Stimulated activated naive CD8-positive, alpha-beta T cell treated with anti-CD3 and anti-CD28 coated beads, Interleukin-15, Interleukin-2, amounts not matched to agents 100 U/mL and 50 U/mL, for 24 hours (primary cell): Measurements from ENCODE around the gene YPEL4.
"Not testable (repeated sequence)": the region's sequence is repeated elsewhere in the genome, so short reads cannot be mapped to it uniquely, and the experiment has no call there.

Source experiments
- ATAC-seq: fragments of 150-1000 bp; cut with Tn5 transposase; one replicate; pipeline ENCODE4 v1.10.0; 2021
- DNase-seq: peaks from one replicate; pipeline ENCODE4 v3.0.0; 2021

Gene YPEL4

GRCh38 chr11:57649826-57650738, at the start of gene YPEL4:
TSS of gene YPEL4 (minus strand) at chr11:57649912. CDS start at chr11:57647107, 2,805 bp downstream.
- DNase-seq (peak; percentile 56), ATAC-seq (peak; percentile 70)

GRCh38 chr11:57698843-57699365, 49.2 kb upstream of the YPEL4 start:
- ATAC-seq: no peak
- DNase-seq: no peak

- DNase-seq, ATAC-seq: not testable (repeated sequence)
Measured at GRCh38 chr11:57690474-57690873, 40.8 kb upstream of the YPEL4 start.

GRCh38 chr11:57681168-57681567, 31.5 kb upstream of the YPEL4 start:
- ATAC-seq (no peak), DNase-seq (no peak)

GRCh38 chr11:57680552-57680874, 30.8 kb upstream of the YPEL4 start:
- DNase-seq (no peak), ATAC-seq (peak; percentile 79)

GRCh38 chr11:57679396-57679795, 29.7 kb upstream of the YPEL4 start:
- ATAC-seq (no peak), DNase-seq (no peak)

- ATAC-seq: no peak
- no peak for DNase-seq
Measured at GRCh38 chr11:57675176-57675941, 25.6 kb upstream of the YPEL4 start.

- ATAC-seq: no peak
- DNase-seq: no peak
Measured at GRCh38 chr11:57674251-57674650, 24.5 kb upstream of the YPEL4 start.

- ATAC-seq (peak; percentile 0), DNase-seq (no peak)
Measured at GRCh38 chr11:57668434-57668782, 18.7 kb upstream of the YPEL4 start.

GRCh38 chr11:57667736-57668433, 18.2 kb upstream of the YPEL4 start, which contains the start of gene ZDHHC5:
TSS of gene ZDHHC5 (plus strand) at chr11:57668114. CDS start at chr11:57673091, 4,977 bp downstream.
- DNase-seq (peak; percentile 99), ATAC-seq (peak; percentile 96)

- ATAC-seq: peak; percentile 70
Measured at GRCh38 chr11:57667117-57667735, 17.5 kb upstream of the YPEL4 start.

GRCh38 chr11:57663975-57664374, 14.3 kb upstream of the YPEL4 start:
- no peak for ATAC-seq
- DNase-seq: no peak

More at GRCh38 chr11:57667117-57667735, 17.5 kb upstream of the YPEL4 start:
- peak; percentile 88 for DNase-seq

- no peak for DNase-seq
Measured at GRCh38 chr11:57662893-57663292, 13.2 kb upstream of the YPEL4 start.

GRCh38 chr11:57659669-57660068, 10.0 kb upstream of the YPEL4 start:
- ATAC-seq (no peak), DNase-seq (no peak)

More at GRCh38 chr11:57662893-57663292, 13.2 kb upstream of the YPEL4 start:
- ATAC-seq: no peak

- no peak for DNase-seq
- no peak for ATAC-seq
Measured at GRCh38 chr11:57658023-57658361, 8.3 kb upstream of the YPEL4 start.

- DNase-seq: peak; percentile 98
- ATAC-seq: peak; percentile 99
Measured at GRCh38 chr11:57657194-57658022, 7.7 kb upstream of the YPEL4 start, which contains the start of gene CLP1. TSS of gene CLP1 (plus strand) at chr11:57657762. CDS start at chr11:57659477, 1,715 bp downstream.

GRCh38 chr11:57656885-57657193, 7.1 kb upstream of the YPEL4 start:
- ATAC-seq: no peak
- DNase-seq: no peak

GRCh38 chr11:57653163-57653562, 3.5 kb upstream of the YPEL4 start:
- DNase-seq (no peak), ATAC-seq (no peak)

GRCh38 chr11:57652662-57653061, 3.0 kb upstream of the YPEL4 start:
- DNase-seq (no peak), ATAC-seq (no peak)

- not testable (repeated sequence) for DNase-seq, ATAC-seq
Measured at GRCh38 chr11:57652230-57652629, 2.5 kb upstream of the YPEL4 start.

- no peak for ATAC-seq
- DNase-seq: no peak
Measured at GRCh38 chr11:57651408-57651807, 1.7 kb upstream of the YPEL4 start.
